ENCODE results near the gene SLC35F6.

GRCh38 chr2:26740346-26740745 is 23.7 kb upstream of the SLC35F6 start:
- TF ChIP-seq POLR2AphosphoS5 (IDR thresholded peaks at IDR 0.05) = no peak
- TF ChIP-seq, protein P1, sequence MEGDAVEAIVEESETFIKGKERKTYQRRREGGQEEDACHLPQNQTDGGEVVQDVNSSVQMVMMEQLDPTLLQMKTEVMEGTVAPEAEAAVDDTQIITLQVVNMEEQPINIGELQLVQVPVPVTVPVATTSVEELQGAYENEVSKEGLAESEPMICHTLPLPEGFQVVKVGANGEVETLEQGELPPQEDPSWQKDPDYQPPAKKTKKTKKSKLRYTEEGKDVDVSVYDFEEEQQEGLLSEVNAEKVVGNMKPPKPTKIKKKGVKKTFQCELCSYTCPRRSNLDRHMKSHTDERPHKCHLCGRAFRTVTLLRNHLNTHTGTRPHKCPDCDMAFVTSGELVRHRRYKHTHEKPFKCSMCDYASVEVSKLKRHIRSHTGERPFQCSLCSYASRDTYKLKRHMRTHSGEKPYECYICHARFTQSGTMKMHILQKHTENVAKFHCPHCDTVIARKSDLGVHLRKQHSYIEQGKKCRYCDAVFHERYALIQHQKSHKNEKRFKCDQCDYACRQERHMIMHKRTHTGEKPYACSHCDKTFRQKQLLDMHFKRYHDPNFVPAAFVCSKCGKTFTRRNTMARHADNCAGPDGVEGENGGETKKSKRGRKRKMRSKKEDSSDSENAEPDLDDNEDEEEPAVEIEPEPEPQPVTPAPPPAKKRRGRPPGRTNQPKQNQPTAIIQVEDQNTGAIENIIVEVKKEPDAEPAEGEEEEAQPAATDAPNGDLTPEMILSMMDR (IDR thresholded peaks at IDR 0.05) = no peak

All from breast epithelium (tissue), 3 donors.